ENCODE results near the gene FAM219A.
A peak's percentile ranks its signal among the peaks of the same experiment; 100 is the strongest.

Gene FAM219A, protein sequence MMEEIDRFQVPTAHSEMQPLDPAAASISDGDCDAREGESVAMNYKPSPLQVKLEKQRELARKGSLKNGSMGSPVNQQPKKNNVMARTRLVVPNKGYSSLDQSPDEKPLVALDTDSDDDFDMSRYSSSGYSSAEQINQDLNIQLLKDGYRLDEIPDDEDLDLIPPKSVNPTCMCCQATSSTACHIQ

DNA sequence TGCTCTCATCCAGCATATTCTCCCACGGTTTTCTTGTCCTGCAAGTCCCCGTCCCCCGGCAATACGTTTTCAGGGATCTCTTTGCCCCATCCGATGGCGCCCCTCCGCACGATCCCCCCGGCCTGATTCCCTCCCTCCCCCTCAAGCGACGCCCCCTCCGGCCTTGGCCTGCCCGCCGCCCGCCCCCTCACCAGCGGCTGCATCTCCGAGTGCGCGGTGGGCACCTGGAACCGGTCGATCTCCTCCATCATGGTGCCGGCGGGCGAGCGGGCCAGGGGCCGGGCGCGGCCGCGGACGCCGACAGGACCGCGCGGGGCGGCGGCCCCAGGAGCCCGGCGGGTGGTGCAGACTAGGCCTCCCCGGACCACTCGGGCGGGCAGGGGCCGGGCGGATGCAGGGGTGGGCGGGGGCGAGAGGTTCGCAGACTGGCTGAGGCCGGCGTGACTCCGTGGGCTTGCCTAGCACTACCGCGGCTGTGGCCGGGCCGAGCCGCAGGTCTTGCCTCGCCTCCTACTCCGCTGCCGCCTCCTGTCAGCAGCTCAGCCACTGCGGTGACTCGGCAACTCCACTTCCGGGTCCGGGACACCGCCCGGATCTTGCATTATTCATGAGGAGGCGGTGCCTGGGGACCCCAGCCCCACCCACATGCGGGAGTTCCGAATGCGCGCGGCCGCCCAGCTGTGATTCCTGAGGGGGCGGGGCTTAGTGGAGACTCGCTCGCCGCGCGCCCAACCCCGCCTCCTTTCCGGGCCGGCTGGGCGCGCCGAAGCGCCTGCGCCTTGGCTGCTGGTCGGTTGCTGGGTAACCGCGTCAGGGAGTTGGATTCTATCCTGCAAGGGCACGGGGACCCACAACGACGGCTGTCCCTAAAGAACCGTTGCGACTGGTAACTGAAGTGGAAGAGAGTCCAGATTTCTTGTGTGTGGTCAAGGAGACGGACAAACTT lies at the start of gene FAM219A, which contains the start of gene DNAI1:
FAM219A (minus strand) TSS at position 558 of the 946 bp plus-strand sequence; CDS start at position 251, 307 bp downstream.
DNAI1 (plus strand) TSS at position 793 of the 946 bp plus-strand sequence. CDS start 201 bp downstream, outside the sequence.
- no peaks in the 10 kb centered on the region for H3K36me3 ChIP-seq (ENCODE audit: control insufficient read depth, insufficient read depth, low read length)
- H3K4me3 ChIP-seq (ENCODE audit: low read length), result peak within 1 kb of the TSS; percentile 71
- H3K4me1 ChIP-seq (ENCODE audit: control insufficient read depth, insufficient read depth, low read length), result peaks cover 23% of the 10 kb centered on the region
- H3K9ac ChIP-seq (ENCODE audit: low read length), result peak within 1 kb of the TSS; percentile 72
- H3K9me3 ChIP-seq (ENCODE audit: control insufficient read depth, low read length), result no peaks in the 10 kb centered on the region
- peaks cover 21% of the 10 kb centered on the region for H3K27me3 ChIP-seq (ENCODE audit: control insufficient read depth, insufficient read depth, low read length)

DNA sequence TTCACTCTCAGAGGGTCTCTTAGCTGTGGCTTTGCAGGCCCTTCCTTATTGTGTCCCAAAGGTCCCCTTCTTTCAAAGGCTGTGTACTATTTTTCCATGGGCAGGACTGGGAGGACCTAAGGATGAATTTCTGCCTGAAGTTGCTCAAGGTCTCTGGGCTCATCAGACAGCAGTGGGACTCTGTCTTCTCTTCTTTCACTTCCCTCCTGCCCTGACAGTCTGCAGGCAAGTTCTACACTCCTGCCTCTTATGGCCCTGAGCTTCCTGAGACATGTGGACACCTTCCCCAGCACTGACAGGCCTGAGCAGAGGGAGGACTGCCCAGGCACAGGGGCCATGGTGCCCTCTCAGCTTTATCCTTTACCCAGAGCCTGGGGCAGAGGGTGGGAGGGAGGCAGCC lies 49.6 kb upstream of the FAM219A start:
- no peaks in the 10 kb centered on the region for H3K27me3 ChIP-seq (ENCODE audit: control insufficient read depth, insufficient read depth, low read length)
- H3K4me1 ChIP-seq (ENCODE audit: control insufficient read depth, insufficient read depth, low read length), result no peaks in the 10 kb centered on the region
- no peak overlapping the region for H3K4me3 ChIP-seq (ENCODE audit: low read length)
- H3K9me3 ChIP-seq (ENCODE audit: control insufficient read depth, low read length), result no peaks in the 10 kb centered on the region
- H3K36me3 ChIP-seq (ENCODE audit: control insufficient read depth, insufficient read depth, low read length), result no peaks in the 10 kb centered on the region
- H3K9ac ChIP-seq (ENCODE audit: low read length), result no peak overlapping the region

DNA sequence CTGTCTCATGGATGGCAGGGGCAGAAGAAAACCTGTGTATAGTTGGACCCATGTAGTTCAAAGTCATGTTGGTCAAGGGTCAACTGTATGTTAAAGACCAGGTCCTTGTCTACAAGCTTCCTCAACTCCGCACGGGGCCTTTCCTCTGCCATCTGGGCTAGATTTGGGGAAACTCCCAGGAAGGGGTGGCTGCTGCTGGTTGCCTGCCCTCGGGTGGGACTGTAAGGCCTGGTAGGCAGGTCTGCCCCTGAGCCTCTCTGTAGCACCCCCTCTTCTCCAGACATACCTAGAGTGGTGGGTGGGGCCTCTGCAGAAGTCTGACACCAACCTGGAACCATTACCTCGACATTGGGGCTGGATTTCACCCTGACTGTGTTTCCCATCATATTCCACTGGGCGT lies 49.2 kb upstream of the FAM219A start:
- Histone ChIP-seq H3K9ac (ENCODE audit: low read length) (no peak overlapping the region), H3K9me3 (ENCODE audit: control insufficient read depth, low read length) (no peaks in the 10 kb centered on the region), H3K4me3 (ENCODE audit: low read length) (no peak overlapping the region), H3K27me3 (ENCODE audit: control insufficient read depth, insufficient read depth, low read length) (no peaks in the 10 kb centered on the region), H3K36me3 (ENCODE audit: control insufficient read depth, insufficient read depth, low read length) (no peaks in the 10 kb centered on the region), H3K4me1 (ENCODE audit: control insufficient read depth, insufficient read depth, low read length) (no peaks in the 10 kb centered on the region)

DNA sequence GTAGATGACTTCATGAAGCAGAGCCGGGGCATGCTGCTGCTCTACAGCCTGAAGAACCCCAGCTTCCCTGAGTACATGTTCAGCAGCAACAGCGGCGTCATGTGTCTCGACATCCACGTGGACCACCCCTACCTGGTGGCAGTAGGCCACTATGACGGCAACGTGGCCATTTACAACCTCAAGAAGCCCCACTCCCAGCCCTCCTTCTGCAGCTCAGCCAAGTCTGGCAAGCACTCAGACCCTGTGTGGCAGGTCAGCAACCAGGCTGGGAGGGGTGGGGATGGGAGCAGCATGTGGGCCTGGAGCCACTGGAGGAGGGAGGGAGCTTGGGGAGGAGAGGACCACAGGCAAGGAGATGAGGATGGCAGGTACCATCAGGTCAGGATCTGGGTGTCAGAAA lies 48.3 kb upstream of the FAM219A start:
- no peaks in the 10 kb centered on the region for H3K9me3 ChIP-seq (ENCODE audit: control insufficient read depth, low read length)

DNA sequence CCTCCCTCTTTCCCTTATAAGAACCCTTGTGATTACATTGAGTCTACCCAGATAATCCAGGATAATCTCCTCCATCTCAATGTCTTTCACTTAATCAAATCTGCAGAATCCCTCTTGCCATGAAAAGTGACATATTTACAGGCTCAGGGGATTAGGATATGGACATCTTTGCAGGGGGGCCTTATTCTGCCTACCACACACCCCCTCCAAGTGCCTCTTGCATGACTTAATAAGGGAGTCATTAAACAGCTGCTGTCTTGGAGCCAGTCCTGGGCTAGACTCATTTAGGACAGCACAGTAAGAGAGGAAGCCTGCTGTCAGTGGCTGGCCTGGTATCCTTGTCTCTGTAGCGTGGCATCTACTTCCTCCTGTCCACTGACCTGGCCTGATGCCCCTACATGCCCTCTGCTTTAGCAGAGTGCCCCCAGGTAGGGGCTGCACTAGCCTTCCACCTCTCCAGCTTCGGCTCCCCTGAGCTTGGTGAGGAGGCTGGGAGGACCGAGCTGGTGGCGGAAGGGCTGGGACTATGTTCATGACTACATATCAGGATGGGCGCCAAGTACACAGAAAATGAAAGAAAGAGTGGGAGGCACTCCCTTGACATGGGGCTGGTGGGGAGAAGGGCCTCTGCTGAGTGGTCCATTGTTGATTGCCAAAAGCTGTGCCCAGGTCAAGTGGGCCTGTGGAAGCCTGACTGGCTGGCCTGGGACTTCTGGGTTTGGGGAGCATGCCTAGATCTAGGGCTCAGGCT lies 47.2 kb upstream of the FAM219A start:
- H3K9me3 ChIP-seq (ENCODE audit: control insufficient read depth, low read length), result no peaks in the 10 kb centered on the region
- peaks cover 5% of the 10 kb centered on the region for H3K4me1 ChIP-seq (ENCODE audit: control insufficient read depth, insufficient read depth, low read length)
- H3K27me3 ChIP-seq (ENCODE audit: control insufficient read depth, insufficient read depth, low read length), result no peaks in the 10 kb centered on the region

More for the DNA sequence above, 48.3 kb upstream of the FAM219A start:
- Histone ChIP-seq H3K9ac (ENCODE audit: low read length) (no peak overlapping the region), H3K36me3 (ENCODE audit: control insufficient read depth, insufficient read depth, low read length) (no peaks in the 10 kb centered on the region), H3K27me3 (ENCODE audit: control insufficient read depth, insufficient read depth, low read length) (no peaks in the 10 kb centered on the region), H3K4me3 (ENCODE audit: low read length) (no peak overlapping the region), H3K4me1 (ENCODE audit: control insufficient read depth, insufficient read depth, low read length) (peaks cover 5% of the 10 kb centered on the region)

DNA sequence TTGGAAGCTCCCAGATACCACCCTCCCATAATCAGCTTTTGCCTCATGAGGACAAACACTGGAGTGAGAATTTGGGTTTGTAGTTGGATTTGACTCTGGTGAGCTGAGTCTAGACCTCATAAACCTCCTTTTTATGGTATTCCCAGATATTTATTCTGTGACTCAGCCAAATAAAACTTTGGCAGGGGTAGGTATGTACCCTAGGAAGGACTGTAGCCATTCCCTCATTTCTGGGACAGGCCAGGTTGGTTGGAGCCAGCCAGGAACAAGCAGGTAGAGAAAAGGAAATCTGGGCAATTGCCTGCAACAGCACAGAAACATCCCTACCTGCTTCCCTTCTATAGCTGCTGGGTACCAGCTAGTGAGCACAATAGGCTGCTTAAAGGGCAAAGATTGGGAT lies 45.0 kb upstream of the FAM219A start:
- H3K9me3 ChIP-seq (ENCODE audit: control insufficient read depth, low read length), result no peaks in the 10 kb centered on the region
- peaks cover 8% of the 10 kb centered on the region for H3K27me3 ChIP-seq (ENCODE audit: control insufficient read depth, insufficient read depth, low read length)
- H3K36me3 ChIP-seq (ENCODE audit: control insufficient read depth, insufficient read depth, low read length), result no peaks in the 10 kb centered on the region
- H3K9ac ChIP-seq (ENCODE audit: low read length), result no peak overlapping the region
- H3K4me3 ChIP-seq (ENCODE audit: low read length), result no peak overlapping the region
- peaks cover 5% of the 10 kb centered on the region for H3K4me1 ChIP-seq (ENCODE audit: control insufficient read depth, insufficient read depth, low read length)

More for the DNA sequence above, 47.2 kb upstream of the FAM219A start:
- Histone ChIP-seq H3K4me3 (ENCODE audit: low read length) (no peak overlapping the region), H3K9ac (ENCODE audit: low read length) (no peak overlapping the region), H3K36me3 (ENCODE audit: control insufficient read depth, insufficient read depth, low read length) (no peaks in the 10 kb centered on the region)

DNA sequence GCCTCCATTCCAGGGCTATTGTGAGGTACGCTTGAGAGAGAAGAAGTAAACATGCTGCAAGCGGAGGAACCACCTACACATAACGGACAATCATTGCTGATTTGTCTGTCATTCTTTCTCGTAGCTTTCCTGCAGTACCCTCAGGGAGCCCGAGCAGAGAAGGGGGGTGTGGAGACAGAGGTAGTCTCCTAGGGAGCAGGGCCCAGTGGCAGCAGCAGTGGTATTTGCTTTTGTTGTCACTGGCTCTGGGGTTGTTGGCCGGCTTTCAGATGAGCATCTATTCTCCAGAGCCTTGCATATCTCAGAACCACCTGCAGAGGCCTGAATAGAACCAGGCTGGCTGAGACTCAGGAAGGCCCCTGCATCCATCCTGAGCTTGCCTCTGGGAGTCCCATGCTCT lies 44.5 kb upstream of the FAM219A start:
- peaks cover 5% of the 10 kb centered on the region for H3K4me1 ChIP-seq (ENCODE audit: control insufficient read depth, insufficient read depth, low read length)
- no peaks in the 10 kb centered on the region for H3K36me3 ChIP-seq (ENCODE audit: control insufficient read depth, insufficient read depth, low read length)
- H3K9ac ChIP-seq (ENCODE audit: low read length), result no peak overlapping the region
- no peak overlapping the region for H3K4me3 ChIP-seq (ENCODE audit: low read length)
- H3K9me3 ChIP-seq (ENCODE audit: control insufficient read depth, low read length), result no peaks in the 10 kb centered on the region
- peaks cover 8% of the 10 kb centered on the region for H3K27me3 ChIP-seq (ENCODE audit: control insufficient read depth, insufficient read depth, low read length)

DNA sequence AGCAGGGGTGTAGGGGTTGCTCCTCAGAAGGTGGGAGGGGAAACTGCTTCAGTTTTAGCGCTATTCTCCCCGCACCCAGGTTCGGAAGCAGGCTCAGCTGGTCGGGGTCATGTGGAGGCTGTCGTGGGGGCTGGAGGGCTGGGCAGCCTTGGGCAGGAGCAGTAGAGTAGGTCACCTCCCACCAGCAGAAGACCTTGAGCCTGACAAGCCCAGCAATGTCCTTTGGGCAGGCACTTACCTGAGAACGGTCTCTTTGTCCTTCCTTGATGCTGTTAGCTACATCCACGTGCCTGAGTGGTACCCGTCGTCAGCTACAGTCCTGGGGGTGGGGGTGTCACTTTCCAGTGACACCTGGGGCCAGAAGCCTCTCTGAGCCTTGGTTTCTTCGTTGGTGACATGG lies 44.1 kb upstream of the FAM219A start:
- H3K4me1 ChIP-seq (ENCODE audit: control insufficient read depth, insufficient read depth, low read length), result peaks cover 5% of the 10 kb centered on the region
- no peaks in the 10 kb centered on the region for H3K9me3 ChIP-seq (ENCODE audit: control insufficient read depth, low read length)
- H3K4me3 ChIP-seq (ENCODE audit: low read length), result no peak overlapping the region
- H3K9ac ChIP-seq (ENCODE audit: low read length), result no peak overlapping the region
- peaks cover 8% of the 10 kb centered on the region for H3K27me3 ChIP-seq (ENCODE audit: control insufficient read depth, insufficient read depth, low read length)
- no peaks in the 10 kb centered on the region for H3K36me3 ChIP-seq (ENCODE audit: control insufficient read depth, insufficient read depth, low read length)

DNA sequence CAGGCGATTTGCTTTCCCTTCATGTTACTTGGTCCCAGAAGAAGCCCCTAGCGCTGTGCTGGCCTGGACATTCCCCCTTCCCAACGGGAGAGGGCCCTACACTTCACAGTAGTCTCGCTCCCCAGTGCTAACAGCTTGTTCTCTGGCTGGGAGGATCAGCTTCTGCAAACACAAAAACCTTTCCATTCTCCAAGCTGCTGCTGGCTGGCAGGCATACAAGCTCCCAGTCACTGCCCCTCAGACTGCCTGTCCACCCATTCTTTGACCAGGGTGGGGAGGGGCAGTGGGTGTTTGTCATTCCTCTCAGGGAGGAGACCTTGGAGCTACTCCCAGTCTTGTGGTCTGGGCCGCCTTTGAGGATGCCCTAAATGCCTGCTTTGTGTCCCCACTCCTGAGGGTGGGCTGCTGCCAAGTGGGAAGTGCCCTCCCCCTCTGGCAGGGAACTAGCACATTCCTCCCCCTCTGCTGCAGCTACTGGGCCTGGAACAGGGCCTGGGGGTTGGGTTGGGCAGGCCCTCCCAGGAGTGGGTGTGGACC lies 43.6 kb upstream of the FAM219A start:
- Histone ChIP-seq H3K9me3 (ENCODE audit: control insufficient read depth, low read length) (no peaks in the 10 kb centered on the region), H3K9ac (ENCODE audit: low read length) (no peak overlapping the region), H3K4me3 (ENCODE audit: low read length) (no peak overlapping the region), H3K27me3 (ENCODE audit: control insufficient read depth, insufficient read depth, low read length) (peaks cover 8% of the 10 kb centered on the region), H3K4me1 (ENCODE audit: control insufficient read depth, insufficient read depth, low read length) (peaks cover 5% of the 10 kb centered on the region), H3K36me3 (ENCODE audit: control insufficient read depth, insufficient read depth, low read length) (no peaks in the 10 kb centered on the region)

DNA sequence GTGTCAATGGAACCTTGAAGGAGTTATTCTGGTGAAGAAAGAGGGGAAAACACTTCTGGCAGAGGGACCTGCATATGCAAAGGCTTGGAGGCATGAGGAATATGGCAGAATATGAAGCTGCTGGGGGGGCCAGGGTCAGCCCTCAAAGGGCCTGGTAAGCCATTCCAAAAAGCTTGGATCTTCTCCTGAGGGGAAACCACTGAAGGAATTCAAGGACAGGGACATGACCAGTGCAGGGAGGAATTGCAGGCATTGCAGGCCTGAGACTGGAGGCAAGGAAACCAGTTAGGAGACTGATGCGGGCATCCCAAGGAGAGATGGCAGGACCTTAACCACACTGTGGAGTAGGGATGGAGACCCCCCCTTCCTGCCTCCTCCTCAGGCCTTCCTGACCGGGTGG lies 43.0 kb upstream of the FAM219A start:
- H3K9me3 ChIP-seq (ENCODE audit: control insufficient read depth, low read length), result no peaks in the 10 kb centered on the region
- H3K9ac ChIP-seq (ENCODE audit: low read length), result no peak overlapping the region
- H3K4me3 ChIP-seq (ENCODE audit: low read length), result no peak overlapping the region
- H3K36me3 ChIP-seq (ENCODE audit: control insufficient read depth, insufficient read depth, low read length), result no peaks in the 10 kb centered on the region
- H3K4me1 ChIP-seq (ENCODE audit: control insufficient read depth, insufficient read depth, low read length), result peaks cover 5% of the 10 kb centered on the region
- H3K27me3 ChIP-seq (ENCODE audit: control insufficient read depth, insufficient read depth, low read length), result peaks cover 8% of the 10 kb centered on the region

DNA sequence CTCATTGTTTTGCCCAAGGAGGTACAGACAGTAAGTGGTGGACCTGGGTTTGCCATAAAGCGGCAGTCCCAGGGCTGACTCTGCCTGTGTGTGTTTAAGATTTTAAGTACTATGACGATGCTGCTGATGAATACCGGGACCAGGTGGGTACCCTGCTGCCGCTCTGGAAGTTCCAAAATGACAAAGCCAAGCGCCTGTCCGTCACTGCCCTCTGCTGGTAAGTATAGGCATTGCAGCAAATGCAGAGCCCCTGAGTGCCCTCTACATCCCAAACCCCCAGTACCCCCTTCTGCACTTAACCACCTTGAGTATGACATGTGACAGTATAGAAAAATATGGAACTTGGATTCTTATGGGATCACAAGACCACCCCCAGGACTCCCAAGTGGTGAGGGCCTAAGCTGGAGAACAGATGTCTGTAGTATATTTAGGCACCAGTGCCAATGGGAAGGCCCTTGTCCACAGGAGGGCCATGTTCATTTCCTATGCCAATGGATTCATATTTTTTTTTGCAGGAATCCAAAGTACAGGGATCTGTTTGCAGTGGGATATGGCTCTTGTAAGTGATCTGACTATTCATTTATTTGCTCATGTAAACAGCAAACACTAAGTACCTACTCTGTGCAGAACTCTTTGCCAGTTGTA lies 42.4 kb upstream of the FAM219A start:
- Histone ChIP-seq H3K4me3 (ENCODE audit: low read length) (no peak overlapping the region), H3K9ac (ENCODE audit: low read length) (no peak overlapping the region), H3K4me1 (ENCODE audit: control insufficient read depth, insufficient read depth, low read length) (peaks cover 5% of the 10 kb centered on the region), H3K36me3 (ENCODE audit: control insufficient read depth, insufficient read depth, low read length) (no peaks in the 10 kb centered on the region), H3K9me3 (ENCODE audit: control insufficient read depth, low read length) (no peaks in the 10 kb centered on the region), H3K27me3 (ENCODE audit: control insufficient read depth, insufficient read depth, low read length) (peaks cover 8% of the 10 kb centered on the region)
